Measurements from ENCODE around the gene GUCA1A. TPM values are rescaled to one million over a fixed set of nuclear protein-coding genes. Genes with fewer than 3 reads are reported as not detected.

GUCA1A gene
- total RNA-seq, 1 donor from 2014 or later = 2.2 TPM

GRCh38 chr6:42176981-42177380 lies 3.8 kb downstream of the GUCA1A start:
- no peak for DNase-seq (ENCODE audit: low read depth)
- TF ChIP-seq, protein P1, sequence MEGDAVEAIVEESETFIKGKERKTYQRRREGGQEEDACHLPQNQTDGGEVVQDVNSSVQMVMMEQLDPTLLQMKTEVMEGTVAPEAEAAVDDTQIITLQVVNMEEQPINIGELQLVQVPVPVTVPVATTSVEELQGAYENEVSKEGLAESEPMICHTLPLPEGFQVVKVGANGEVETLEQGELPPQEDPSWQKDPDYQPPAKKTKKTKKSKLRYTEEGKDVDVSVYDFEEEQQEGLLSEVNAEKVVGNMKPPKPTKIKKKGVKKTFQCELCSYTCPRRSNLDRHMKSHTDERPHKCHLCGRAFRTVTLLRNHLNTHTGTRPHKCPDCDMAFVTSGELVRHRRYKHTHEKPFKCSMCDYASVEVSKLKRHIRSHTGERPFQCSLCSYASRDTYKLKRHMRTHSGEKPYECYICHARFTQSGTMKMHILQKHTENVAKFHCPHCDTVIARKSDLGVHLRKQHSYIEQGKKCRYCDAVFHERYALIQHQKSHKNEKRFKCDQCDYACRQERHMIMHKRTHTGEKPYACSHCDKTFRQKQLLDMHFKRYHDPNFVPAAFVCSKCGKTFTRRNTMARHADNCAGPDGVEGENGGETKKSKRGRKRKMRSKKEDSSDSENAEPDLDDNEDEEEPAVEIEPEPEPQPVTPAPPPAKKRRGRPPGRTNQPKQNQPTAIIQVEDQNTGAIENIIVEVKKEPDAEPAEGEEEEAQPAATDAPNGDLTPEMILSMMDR (conservative IDR thresholded peaks at IDR 0.05; ENCODE audit: low read depth, low read length) = no peak
- no peak overlapping the region for H3K4me3 ChIP-seq (ENCODE audit: low read depth, low read length)

GRCh38 chr6:42177514-42178364 lies 4.6 kb downstream of the GUCA1A start:
- TF ChIP-seq, protein P1 (conservative IDR thresholded peaks at IDR 0.05; ENCODE audit: low read depth, low read length) = no peak
- no peak overlapping the region for H3K4me3 ChIP-seq (ENCODE audit: low read depth, low read length)

DNA sequence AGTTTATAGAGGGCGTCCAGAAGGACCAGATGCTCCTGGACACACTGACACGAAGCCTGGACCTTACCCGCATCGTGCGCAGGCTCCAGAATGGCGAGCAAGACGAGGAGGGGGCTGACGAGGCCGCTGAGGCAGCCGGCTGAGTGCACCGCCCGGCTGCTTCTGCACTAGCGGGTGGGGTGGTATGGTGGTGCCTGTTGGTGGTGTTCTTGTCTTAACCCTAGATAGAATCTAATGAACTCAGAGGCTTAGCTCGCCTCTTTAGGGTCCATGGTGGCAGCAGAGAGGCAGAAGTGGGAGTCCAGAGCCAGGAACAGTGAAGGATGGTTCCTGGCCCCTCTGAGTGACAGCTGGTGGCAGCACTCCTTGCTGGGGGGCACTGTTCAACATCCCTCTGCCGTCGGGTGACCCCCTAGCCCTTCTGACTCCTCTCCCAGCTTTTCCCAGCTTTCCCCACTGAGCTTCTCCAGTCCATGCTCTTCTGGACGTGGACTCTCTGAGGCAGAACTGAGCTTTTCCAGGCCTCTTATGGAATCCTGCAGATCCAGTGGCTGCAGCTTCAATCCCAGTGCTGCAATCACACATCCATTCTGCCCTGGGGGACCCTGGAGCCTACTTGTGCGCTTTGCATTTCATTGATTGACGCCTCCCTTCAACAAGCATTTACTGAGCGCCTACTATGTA lies 6.2 kb downstream of the GUCA1A start:
- TF ChIP-seq, protein P1 (conservative IDR thresholded peaks at IDR 0.05; ENCODE audit: low read depth, low read length) = no peak

More at GRCh38 chr6:42177514-42178364, 4.6 kb downstream of the GUCA1A start:
- no peak for DNase-seq (ENCODE audit: low read depth)

DNA sequence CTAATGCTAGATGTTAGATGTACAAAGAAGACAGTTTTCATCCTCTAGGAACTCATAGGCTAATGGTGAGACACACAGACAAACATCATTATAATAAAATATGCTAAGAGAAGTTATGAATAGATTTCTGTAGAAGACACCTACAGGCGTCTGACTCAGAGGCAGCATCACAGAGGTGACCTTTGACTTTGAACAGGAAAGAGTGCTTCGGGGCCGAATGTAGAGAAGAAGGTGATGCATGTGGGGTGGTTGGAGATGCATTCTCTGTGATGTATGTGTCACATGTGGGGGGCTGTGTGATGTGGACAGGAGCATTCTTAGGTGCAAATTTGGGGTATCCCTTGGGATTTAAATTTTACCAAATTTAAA lies 6.8 kb downstream of the GUCA1A start:
- no peak for DNase-seq (ENCODE audit: low read depth)
- TF ChIP-seq, protein P1 (conservative IDR thresholded peaks at IDR 0.05; ENCODE audit: low read depth, low read length) = no peak
- H3K4me3 ChIP-seq (ENCODE audit: low read depth, low read length) = no peak overlapping the region

More for the DNA sequence above, 6.2 kb downstream of the GUCA1A start:
- H3K4me3 ChIP-seq (ENCODE audit: low read depth, low read length) = no peak overlapping the region
- no peak for DNase-seq (ENCODE audit: low read depth)

- DNase-seq (ENCODE audit: low read depth) = no peak
- no peak overlapping the region for H3K4me3 ChIP-seq (ENCODE audit: low read depth, low read length)
- TF ChIP-seq, protein P1 (conservative IDR thresholded peaks at IDR 0.05; ENCODE audit: low read depth, low read length) = no peak
Observed at GRCh38 chr6:42182101-42182500, 8.9 kb downstream of the GUCA1A start.

DNA sequence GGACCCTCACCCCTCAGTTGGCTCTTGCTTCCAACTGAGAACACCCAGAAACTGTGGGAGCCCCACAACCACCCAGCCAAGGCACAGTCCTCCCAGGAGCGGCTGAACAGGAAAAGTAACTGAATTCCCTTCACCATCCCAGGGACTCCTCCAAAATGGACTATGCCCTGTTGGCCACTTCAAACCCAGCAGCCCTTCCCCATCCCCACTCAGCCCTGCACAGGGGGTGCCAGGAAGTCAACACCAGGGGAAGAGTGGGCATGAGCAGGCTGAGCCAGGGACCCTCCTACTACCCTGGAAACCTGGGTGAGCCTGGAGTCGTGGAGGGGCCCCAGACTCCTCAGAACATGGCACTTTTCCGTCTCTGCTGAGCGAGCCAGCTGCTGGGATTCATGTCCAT lies 11.3 kb downstream of the GUCA1A start:
- DNase-seq (ENCODE audit: low read depth) = no peak
- no peak overlapping the region for H3K4me3 ChIP-seq (ENCODE audit: low read depth, low read length)
- TF ChIP-seq, protein P1 (conservative IDR thresholded peaks at IDR 0.05; ENCODE audit: low read depth, low read length) = no peak
